ENCODE results near the gene SLC39A10. TPM values are rescaled to one million over a fixed set of nuclear protein-coding genes. Genes with fewer than 3 reads are reported as not detected.

Gene SLC39A10
- total and polyA plus RNA-seq, 2 experiments from 2014 or later: 48.0 to 82.6 TPM

GRCh38 chr2:195779491-195779890, 122.5 kb downstream of the SLC39A10 start:
- H3K4me1 ChIP-seq (ENCODE audit: insufficient read depth): no peaks in the 10 kb centered on the region
- H3K9me3 ChIP-seq (ENCODE audit: low read depth): no peaks in the 10 kb centered on the region
- no peak overlapping the region for H3K27ac ChIP-seq
- H3K4me2 ChIP-seq (ENCODE audit: unreplicated experiment): no peak overlapping the region
- H3K79me2 ChIP-seq (ENCODE audit: insufficient read depth): no peaks in the 10 kb centered on the region
- H2AFZ ChIP-seq: no peak overlapping the region
- no peak overlapping the region for H3K9ac ChIP-seq
- H3K9me2 ChIP-seq (ENCODE audit: insufficient read depth): no peaks in the 10 kb centered on the region
- in situ Hi-C loops (cut with MboI): no loop called here
- no peak for DNase-seq
- H3K36me3 ChIP-seq (ENCODE audit: low read depth): no peaks in the 10 kb centered on the region
- no peaks in the 10 kb centered on the region for H3K27me3 ChIP-seq (replicated peaks; ENCODE audit: insufficient read depth)
- H3K4me3 ChIP-seq: no peak overlapping the region
- no peaks in the 10 kb centered on the region for H3F3A ChIP-seq (ENCODE audit: insufficient read depth)
- no peak for TF ChIP-seq EZH2 (IDR thresholded peaks at IDR 0.05; ENCODE audit: insufficient read depth, poor library complexity, severe bottlenecking)
- TF ChIP-seq EZH2phosphoT487 (IDR thresholded peaks at IDR 0.05; ENCODE audit: insufficient read depth, low read depth): no peak
- no peaks in the 10 kb centered on the region for H4K20me1 ChIP-seq (ENCODE audit: insufficient read depth)
- 61 to 78% methylated on average over 2 of the region's 2 CpGs for WGBS, 2 experiments (ENCODE audit: low coverage in 1 of 2, low lambda C conversion rate in 2 of 2, missing lambda C conversion rate in 2 of 2)

- no peaks in the 10 kb centered on the region for H3K4me1 ChIP-seq (ENCODE audit: insufficient read depth)
- no peak overlapping the region for H3K4me3 ChIP-seq
- H3K27me3 ChIP-seq (replicated peaks; ENCODE audit: insufficient read depth): no peaks in the 10 kb centered on the region
- 89 to 90% methylated on average over 2 of the region's 2 CpGs for WGBS, 2 experiments (ENCODE audit: low coverage in 1 of 2, low lambda C conversion rate in 2 of 2, missing lambda C conversion rate in 2 of 2)
- no peaks in the 10 kb centered on the region for H3K36me3 ChIP-seq (ENCODE audit: low read depth)
- H3K4me2 ChIP-seq (ENCODE audit: unreplicated experiment): no peak overlapping the region
- no peaks in the 10 kb centered on the region for H3K9me2 ChIP-seq (ENCODE audit: insufficient read depth)
- no peaks in the 10 kb centered on the region for H4K20me1 ChIP-seq (ENCODE audit: insufficient read depth)
- H3F3A ChIP-seq (ENCODE audit: insufficient read depth): no peaks in the 10 kb centered on the region
- no peaks in the 10 kb centered on the region for H3K9me3 ChIP-seq (ENCODE audit: low read depth)
- no peak for TF ChIP-seq EZH2 (IDR thresholded peaks at IDR 0.05; ENCODE audit: insufficient read depth, poor library complexity, severe bottlenecking)
- no peak for TF ChIP-seq EZH2phosphoT487 (IDR thresholded peaks at IDR 0.05; ENCODE audit: insufficient read depth, low read depth)
- H2AFZ ChIP-seq: no peak overlapping the region
- no peak overlapping the region for H3K9ac ChIP-seq
- no peaks in the 10 kb centered on the region for H3K79me2 ChIP-seq (ENCODE audit: insufficient read depth)
- H3K27ac ChIP-seq: no peak overlapping the region
- in situ Hi-C loops (cut with MboI): no loop called here
- DNase-seq: peak; percentile 44
Measured at GRCh38 chr2:195782156-195782555, 125.1 kb downstream of the SLC39A10 start.

Small RNA genes lying within 50 kb of the gene (small RNA-seq; reads per million reads assigned to genes)
- gene RNU6-915P (ENCODE audit: low read depth, low replicate concordance): not detected

Measured in GM23248 (cell line).